HG03565 (cell line): ENCODE data around the gene ONECUT3.
"Not testable (repeated sequence)": the region's sequence is repeated elsewhere in the genome, so short reads cannot be mapped to it uniquely, and the experiment has no call there.

Experiments used
- ATAC-seq: cut with Tn5 transposase; IDR thresholded peaks from one replicate; pipeline ENCODE4 v1.9.1; 2021; ENCODE audit warnings: mild to moderate bottlenecking, moderate library complexity; ENCODE audit not compliant: unreplicated experiment

Gene ONECUT3

GRCh38 chr19:1755467-1756171 is 2.3 kb downstream of the ONECUT3 start:
- ATAC-seq: no peak

- ATAC-seq: no peak
Measured at GRCh38 chr19:1756264-1756663, 3.0 kb downstream of the ONECUT3 start.

GRCh38 chr19:1756705-1757465 is 3.6 kb downstream of the ONECUT3 start:
- ATAC-seq: no peak

- no peak for ATAC-seq
Measured at GRCh38 chr19:1757468-1758230, 4.3 kb downstream of the ONECUT3 start.

GRCh38 chr19:1758231-1758577 is 4.9 kb downstream of the ONECUT3 start:
- ATAC-seq: no peak

- no peak for ATAC-seq
Measured at GRCh38 chr19:1758959-1759903, 5.9 kb downstream of the ONECUT3 start.

GRCh38 chr19:1760020-1760419 is 6.7 kb downstream of the ONECUT3 start:
- no peak for ATAC-seq

GRCh38 chr19:1760786-1761527 is 7.7 kb downstream of the ONECUT3 start:
- not testable (repeated sequence) for ATAC-seq

- no peak for ATAC-seq
Measured at GRCh38 chr19:1761528-1762242, 8.4 kb downstream of the ONECUT3 start.

- no peak for ATAC-seq
Measured at GRCh38 chr19:1762243-1763117, 9.2 kb downstream of the ONECUT3 start.

GRCh38 chr19:1763648-1764639 is 10.6 kb downstream of the ONECUT3 start:
- no peak for ATAC-seq

- ATAC-seq: no peak
Measured at GRCh38 chr19:1764729-1765128, 11.4 kb downstream of the ONECUT3 start.

- no peak for ATAC-seq
Measured at GRCh38 chr19:1765232-1765903, 12.1 kb downstream of the ONECUT3 start.

- ATAC-seq: no peak
Measured at GRCh38 chr19:1765904-1766799, 12.8 kb downstream of the ONECUT3 start.

GRCh38 chr19:1766800-1767352 is 13.6 kb downstream of the ONECUT3 start:
- ATAC-seq: no peak
